K562 (cell line): ENCODE results near the gene CD109. TPM values are rescaled to one million over a fixed set of nuclear protein-coding genes. Genes with fewer than 3 reads are reported as not detected.

ENCODE experiments used
- CEBPZ ChIP-seq: fragments of 150-350 bp; IDR thresholded peaks from 2 replicates; pipeline ENCODE4 v1.6.1; 2014; ENCODE audit warnings: low read depth, mild to moderate bottlenecking, low read length, borderline replicate concordance
- KDM2B ChIP-seq: fragments of 250-450 bp; sonication (Bioruptor Pico); IDR thresholded peaks from 2 replicates; pipeline ENCODE4 v1.8.0; 2021; ENCODE audit warnings: mild to moderate bottlenecking, moderate library complexity
- LARP7 ChIP-seq: fragments of 450-650 bp; IDR thresholded peaks from 2 replicates; pipeline ENCODE4 v1.6.1; 2016
- PML ChIP-seq: IDR thresholded peaks from 2 replicates; pipeline ENCODE4 v1.6.1; 2012; ENCODE audit warnings: low read length, inconsistent platforms
- RB1 ChIP-seq: fragments of 450-650 bp; IDR thresholded peaks from 2 replicates; pipeline ENCODE4 v1.6.1; 2017; ENCODE audit warnings: low read depth, mild to moderate bottlenecking
- RBM22 ChIP-seq: fragments of 200-400 bp; formaldehyde crosslinking; IDR thresholded peaks from 2 replicates; pipeline ENCODE4 v1.6.1; 2018; ENCODE audit warnings: low read length, low read depth; ENCODE audit not compliant: poor library complexity, severe bottlenecking
- SNRNP70 ChIP-seq: fragments of 200-400 bp; formaldehyde crosslinking; optimal IDR thresholded peaks from 2 replicates; pipeline ENCODE3; 2017; ENCODE audit warnings: low read depth, low read length
- TAF1 ChIP-seq: IDR thresholded peaks from 2 replicates; pipeline ENCODE4 v1.6.1; 2011; ENCODE audit warnings: mild to moderate bottlenecking, low read length, moderate library complexity; ENCODE audit not compliant: insufficient read depth, control insufficient read depth, severe bottlenecking; ENCODE audit errors: extremely low read depth
- TBP ChIP-seq: optimal IDR thresholded peaks from 2 replicates; pipeline ENCODE3; 2011; ENCODE audit warnings: low read depth, low read length, improper control_type of control experiment
- ZNF354B ChIP-seq: fragments of 250-450 bp; sonication (Bioruptor Pico); IDR thresholded peaks from 2 replicates; pipeline ENCODE4 v1.4.0; 2020
- ZSCAN29 ChIP-seq: fragments of 450-650 bp; IDR thresholded peaks from 2 replicates; pipeline ENCODE4 v1.6.1; 2017
- polyA plus RNA-seq, 8 experiments: library from polyadenylated mRNA; depleted of rRNA in 4 of 8; stranded (reverse) in 5 of 8; unstranded in 3 of 8; fragments of >200 nt; fragmentation: Nextera tagmentation in 2 of 8; fragmentation: Illumina TruSeq in 1 of 8; extraction: Ambion mirVana in 2 of 8; extraction: Trizol in 1 of 8; gene quantifications; 2 replicates each; pipeline versions ENCODE4 v1.2.1 to v1.2.3, GENCODE V29; 2011 to 2014; ENCODE audit warnings: inconsistent platforms in 1 of 8, missing spikeins in 1 of 8
- total RNA-seq, 7 experiments: library from RNA; depleted of rRNA in 6 of 7; stranded (reverse); fragments of >200 nt in 6 of 7; fragmentation: Illumina TruSeq in 2 of 7; extraction: Trizol in 2 of 7; gene quantifications; 2 replicates each; pipeline versions ENCODE4 v1.2.1 to v1.2.3, GENCODE V29; 2011 to 2021; ENCODE audit warnings: low replicate concordance in 1 of 7
- TF ChIP-seq, protein P1 (sequence below), 2 experiments: fragments of 200-800 bp in 1 of 2; sonication (Bioruptor generic) in 1 of 2; sonication (generic) in 1 of 2; formaldehyde crosslinking in 1 of 2; IDR thresholded peaks in 1 of 2; conservative IDR thresholded peaks in 1 of 2; 2 replicates each; pipeline versions ENCODE4 v1.5.0 to v1.6.1; 2016 to 2020; ENCODE audit warnings: missing compliant biosample characterization in 1 of 2, missing genetic modification characterization in 1 of 2, missing genetic modification reagents in 1 of 2
- TF ChIP-seq, protein P2 (sequence below): fragments of 200-800 bp; sonication (Bioruptor generic); IDR thresholded peaks from 2 replicates; pipeline ENCODE4 v1.6.1; 2016; ENCODE audit warnings: missing genetic modification characterization, missing compliant biosample characterization
- TF ChIP-seq, protein P3 (sequence below): sonication (generic); formaldehyde crosslinking; IDR thresholded peaks from 2 replicates; pipeline ENCODE4 v1.8.0; 2022; ENCODE audit warnings: missing genetic modification reagents, mild to moderate bottlenecking, borderline replicate concordance

Gene CD109
- total and polyA plus RNA-seq, 9 of the 15 experiments (the other 6 are each of a cell fraction or from before 2014, with no cell fraction given), result under 0.01 to 0.22 (median 0.11) TPM

DNA sequence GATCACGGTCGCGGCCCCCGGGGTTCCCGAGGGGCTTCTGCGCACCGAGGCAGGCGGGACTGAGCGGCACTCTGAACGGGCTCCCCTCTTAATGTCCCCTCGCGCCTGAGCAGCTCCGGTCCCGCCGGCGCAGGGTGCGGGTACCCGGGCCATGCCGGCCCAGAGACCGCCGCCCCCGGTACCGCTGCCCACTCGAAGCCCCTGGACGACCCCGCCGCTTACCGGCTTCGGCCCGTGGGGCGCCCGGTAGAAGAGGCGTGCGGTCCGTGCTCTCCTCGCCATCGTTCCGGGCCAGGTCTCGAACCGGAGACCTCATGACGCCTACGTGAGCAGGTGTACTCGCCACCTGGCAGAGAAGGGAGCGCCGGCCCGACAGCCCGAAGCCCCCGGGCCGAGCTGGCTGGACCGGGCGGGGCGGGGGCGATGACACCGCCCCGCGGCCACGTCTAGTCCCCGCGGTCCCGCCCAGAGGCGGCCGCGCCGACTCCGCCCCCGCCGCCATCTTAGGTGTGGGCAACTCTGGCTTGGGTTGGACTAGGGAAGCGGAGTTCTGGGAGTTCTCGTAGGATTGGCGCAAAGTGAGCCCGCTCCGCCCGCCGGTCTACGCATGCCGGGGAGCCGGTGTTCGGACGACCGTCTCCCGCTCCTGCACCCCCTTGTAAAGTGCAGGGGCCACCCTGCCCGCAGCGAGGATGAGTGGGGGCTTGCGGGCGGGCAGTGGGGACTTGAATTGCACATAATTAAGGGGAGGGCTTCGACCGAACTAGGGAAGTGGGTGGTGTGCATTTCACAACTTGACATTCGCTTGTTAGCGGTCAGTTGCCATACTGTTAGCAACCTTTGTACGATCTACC lies 42.2 kb upstream of the CD109 start, which contains the start of gene SLC17A5 (continued):
- no peak for TF ChIP-seq CEBPZ
- TF ChIP-seq, protein P1, sequence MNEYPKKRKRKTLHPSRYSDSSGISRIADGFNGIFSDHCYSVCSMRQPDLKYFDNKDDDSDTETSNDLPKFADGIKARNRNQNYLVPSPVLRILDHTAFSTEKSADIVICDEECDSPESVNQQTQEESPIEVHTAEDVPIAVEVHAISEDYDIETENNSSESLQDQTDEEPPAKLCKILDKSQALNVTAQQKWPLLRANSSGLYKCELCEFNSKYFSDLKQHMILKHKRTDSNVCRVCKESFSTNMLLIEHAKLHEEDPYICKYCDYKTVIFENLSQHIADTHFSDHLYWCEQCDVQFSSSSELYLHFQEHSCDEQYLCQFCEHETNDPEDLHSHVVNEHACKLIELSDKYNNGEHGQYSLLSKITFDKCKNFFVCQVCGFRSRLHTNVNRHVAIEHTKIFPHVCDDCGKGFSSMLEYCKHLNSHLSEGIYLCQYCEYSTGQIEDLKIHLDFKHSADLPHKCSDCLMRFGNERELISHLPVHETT (CRISPR knock-in tag; conservative IDR thresholded peaks at IDR 0.05 in 1 of 2, IDR thresholded peaks at IDR 0.05 in 1 of 2), result peak in 1 of 2 experiments; percentile 79; a peak in 2 of 4 replicates
- peak; percentile 75 for TF ChIP-seq TBP
- TF ChIP-seq PML, result peak; percentile 52; the same call in 1 of the 2 replicates
- TF ChIP-seq KDM2B (CRISPR knock-in tag), result peak; percentile 90
- peak; percentile 73; the same call in 1 of the 2 replicates for TF ChIP-seq ZSCAN29
- TF ChIP-seq, protein P2, sequence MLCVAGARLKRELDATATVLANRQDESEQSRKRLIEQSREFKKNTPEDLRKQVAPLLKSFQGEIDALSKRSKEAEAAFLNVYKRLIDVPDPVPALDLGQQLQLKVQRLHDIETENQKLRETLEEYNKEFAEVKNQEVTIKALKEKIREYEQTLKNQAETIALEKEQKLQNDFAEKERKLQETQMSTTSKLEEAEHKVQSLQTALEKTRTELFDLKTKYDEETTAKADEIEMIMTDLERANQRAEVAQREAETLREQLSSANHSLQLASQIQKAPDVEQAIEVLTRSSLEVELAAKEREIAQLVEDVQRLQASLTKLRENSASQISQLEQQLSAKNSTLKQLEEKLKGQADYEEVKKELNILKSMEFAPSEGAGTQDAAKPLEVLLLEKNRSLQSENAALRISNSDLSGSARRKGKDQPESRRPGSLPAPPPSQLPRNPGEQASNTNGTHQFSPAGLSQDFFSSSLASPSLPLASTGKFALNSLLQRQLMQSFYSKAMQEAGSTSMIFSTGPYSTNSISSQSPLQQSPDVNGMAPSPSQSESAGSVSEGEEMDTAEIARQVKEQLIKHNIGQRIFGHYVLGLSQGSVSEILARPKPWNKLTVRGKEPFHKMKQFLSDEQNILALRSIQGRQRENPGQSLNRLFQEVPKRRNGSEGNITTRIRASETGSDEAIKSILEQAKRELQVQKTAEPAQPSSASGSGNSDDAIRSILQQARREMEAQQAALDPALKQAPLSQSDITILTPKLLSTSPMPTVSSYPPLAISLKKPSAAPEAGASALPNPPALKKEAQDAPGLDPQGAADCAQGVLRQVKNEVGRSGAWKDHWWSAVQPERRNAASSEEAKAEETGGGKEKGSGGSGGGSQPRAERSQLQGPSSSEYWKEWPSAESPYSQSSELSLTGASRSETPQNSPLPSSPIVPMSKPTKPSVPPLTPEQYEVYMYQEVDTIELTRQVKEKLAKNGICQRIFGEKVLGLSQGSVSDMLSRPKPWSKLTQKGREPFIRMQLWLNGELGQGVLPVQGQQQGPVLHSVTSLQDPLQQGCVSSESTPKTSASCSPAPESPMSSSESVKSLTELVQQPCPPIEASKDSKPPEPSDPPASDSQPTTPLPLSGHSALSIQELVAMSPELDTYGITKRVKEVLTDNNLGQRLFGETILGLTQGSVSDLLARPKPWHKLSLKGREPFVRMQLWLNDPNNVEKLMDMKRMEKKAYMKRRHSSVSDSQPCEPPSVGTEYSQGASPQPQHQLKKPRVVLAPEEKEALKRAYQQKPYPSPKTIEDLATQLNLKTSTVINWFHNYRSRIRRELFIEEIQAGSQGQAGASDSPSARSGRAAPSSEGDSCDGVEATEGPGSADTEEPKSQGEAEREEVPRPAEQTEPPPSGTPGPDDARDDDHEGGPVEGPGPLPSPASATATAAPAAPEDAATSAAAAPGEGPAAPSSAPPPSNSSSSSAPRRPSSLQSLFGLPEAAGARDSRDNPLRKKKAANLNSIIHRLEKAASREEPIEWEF, result no peak
- TF ChIP-seq ZNF354B (CRISPR knock-in tag), result no peak
- TF ChIP-seq LARP7, result no peak
- TF ChIP-seq, protein P3, sequence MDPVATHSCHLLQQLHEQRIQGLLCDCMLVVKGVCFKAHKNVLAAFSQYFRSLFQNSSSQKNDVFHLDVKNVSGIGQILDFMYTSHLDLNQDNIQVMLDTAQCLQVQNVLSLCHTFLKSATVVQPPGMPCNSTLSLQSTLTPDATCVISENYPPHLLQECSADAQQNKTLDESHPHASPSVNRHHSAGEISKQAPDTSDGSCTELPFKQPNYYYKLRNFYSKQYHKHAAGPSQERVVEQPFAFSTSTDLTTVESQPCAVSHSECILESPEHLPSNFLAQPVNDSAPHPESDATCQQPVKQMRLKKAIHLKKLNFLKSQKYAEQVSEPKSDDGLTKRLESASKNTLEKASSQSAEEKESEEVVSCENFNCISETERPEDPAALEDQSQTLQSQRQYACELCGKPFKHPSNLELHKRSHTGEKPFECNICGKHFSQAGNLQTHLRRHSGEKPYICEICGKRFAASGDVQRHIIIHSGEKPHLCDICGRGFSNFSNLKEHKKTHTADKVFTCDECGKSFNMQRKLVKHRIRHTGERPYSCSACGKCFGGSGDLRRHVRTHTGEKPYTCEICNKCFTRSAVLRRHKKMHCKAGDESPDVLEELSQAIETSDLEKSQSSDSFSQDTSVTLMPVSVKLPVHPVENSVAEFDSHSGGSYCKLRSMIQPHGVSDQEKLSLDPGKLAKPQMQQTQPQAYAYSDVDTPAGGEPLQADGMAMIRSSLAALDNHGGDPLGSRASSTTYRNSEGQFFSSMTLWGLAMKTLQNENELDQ (CRISPR knock-in tag), result no peak
- TF ChIP-seq TAF1, result peak; percentile 66
- TF ChIP-seq RBM22, result no peak
- peak; percentile 55 for TF ChIP-seq RB1
- TF ChIP-seq SNRNP70, result no peak
